Measurements from ENCODE around the gene MICU2.

MICU2 gene

GRCh38 chr13:21483748-21484147 is 120.2 kb downstream of the MICU2 start:
- no peak for DNase-seq (ENCODE audit: low read depth in 2 of 2)

- DNase-seq (ENCODE audit: low read depth in 2 of 2): no peak
Measured at GRCh38 chr13:21481359-21481758, 122.6 kb downstream of the MICU2 start.

- no peak for DNase-seq (ENCODE audit: low read depth in 2 of 2)
Measured at GRCh38 chr13:21478881-21479808, 124.8 kb downstream of the MICU2 start.

GRCh38 chr13:21476893-21477472 is 127.0 kb downstream of the MICU2 start:
- peak; percentile 58 to 66 for DNase-seq (ENCODE audit: low read depth in 2 of 2)

GRCh38 chr13:21475115-21475514 is 128.9 kb downstream of the MICU2 start:
- DNase-seq (ENCODE audit: low read depth in 2 of 2): no peak

- no peak for DNase-seq (ENCODE audit: low read depth in 2 of 2)
Measured at GRCh38 chr13:21470785-21471184, 133.2 kb downstream of the MICU2 start.

GRCh38 chr13:21466527-21466926 is 137.4 kb downstream of the MICU2 start:
- DNase-seq (ENCODE audit: low read depth in 2 of 2): no peak

- no peak for DNase-seq (ENCODE audit: low read depth in 2 of 2)
Measured at GRCh38 chr13:21465710-21466160, 138.2 kb downstream of the MICU2 start.

- no peak for DNase-seq (ENCODE audit: low read depth in 2 of 2)
Measured at GRCh38 chr13:21463424-21463823, 140.5 kb downstream of the MICU2 start.

GRCh38 chr13:21461131-21461530 is 142.8 kb downstream of the MICU2 start:
- DNase-seq (ENCODE audit: low read depth in 2 of 2): no peak

- peak; percentile 79 to 86 for DNase-seq (ENCODE audit: low read depth in 2 of 2)
Measured at GRCh38 chr13:21458813-21459701, 144.9 kb downstream of the MICU2 start, which contains the start of gene ZDHHC20. ZDHHC20 (minus strand) TSS chr13:21459303; CDS start chr13:21459171, 132 bp downstream.

- DNase-seq (ENCODE audit: low read depth in 2 of 2): peak; percentile 7 to 11
Measured at GRCh38 chr13:21458451-21458812, 145.5 kb downstream of the MICU2 start.

GRCh38 chr13:21453387-21454081 is 150.4 kb downstream of the MICU2 start:
- DNase-seq (ENCODE audit: low read depth in 2 of 2): no peak

GRCh38 chr13:21450936-21451335 is 153.0 kb downstream of the MICU2 start:
- no peak for DNase-seq (ENCODE audit: low read depth in 2 of 2)

- DNase-seq (ENCODE audit: low read depth in 2 of 2): no peak
Measured at GRCh38 chr13:21446656-21447055, 157.3 kb downstream of the MICU2 start.

GRCh38 chr13:21445759-21446158 is 158.2 kb downstream of the MICU2 start:
- no peak for DNase-seq (ENCODE audit: low read depth in 2 of 2)

GRCh38 chr13:21443171-21443570 is 160.8 kb downstream of the MICU2 start:
- DNase-seq (ENCODE audit: low read depth in 2 of 2): no peak
